Thyroid gland (tissue), 4 donors: ENCODE measurements around the gene MACROD1. TPM values are rescaled to one million over a fixed set of nuclear protein-coding genes. Genes with fewer than 3 reads are reported as not detected.

Experiments
- DNase-seq, 2 donors: peaks; one replicate each; pipeline ENCODE4 v3.0.0-alpha.2; 2019
- H3K27ac ChIP-seq, 3 donors: fragments of 200-600 bp; sonication (generic); 1 replicate in 2 of 3; 2 replicates in 1 of 3; pipeline ENCODE4 v1.5.1; 2016 to 2019; ENCODE audit warnings: mild to moderate bottlenecking in 1 of 3, moderate library complexity in 1 of 3
- H3K27me3 ChIP-seq: fragments of 200-600 bp; sonication (generic); one replicate; pipeline ENCODE4 v1.5.1; 2019
- H3K36me3 ChIP-seq, 2 donors: fragments of 200-600 bp; sonication (generic); one replicate each; pipeline ENCODE4 v1.5.1; 2016 to 2019
- H3K4me1 ChIP-seq, 2 donors: fragments of 200-600 bp; sonication (generic); one replicate each; pipeline ENCODE4 v1.5.1; 2017 to 2019
- H3K4me3 ChIP-seq, 3 donors: fragments of 200-600 bp; sonication (generic); replicated peaks in 1 of 3; 1 replicate in 2 of 3; 2 replicates in 1 of 3; pipeline ENCODE4 v1.5.1; 2016; ENCODE audit warnings: mild to moderate bottlenecking in 1 of 3
- H3K9me3 ChIP-seq: fragments of 200-600 bp; sonication (generic); one replicate; pipeline ENCODE4 v1.5.1; 2017
- POLR2A ChIP-seq, 2 donors: fragments of 450-650 bp; IDR thresholded peaks; one replicate each; pipeline ENCODE4 v1.6.1; 2017; ENCODE audit warnings: antibody characterized with exemption in 2 of 2, mild to moderate bottlenecking in 2 of 2, moderate library complexity in 1 of 2
- WGBS, 2 donors: methylation state at CpG; one replicate each; pipeline ENCODE4 v1.1.5; 2017; 5-methylcytosine and 5-hydroxymethylcytosine counted together
- intact Hi-C: fragments of 100-400 bp; cut with DNase I; formaldehyde crosslinking; loops from one replicate; pipeline ENCODE4 v1.15.1; 2023
- total RNA-seq, 4 donors: library from RNA; depleted of rRNA; stranded (reverse); fragments of >200 nt; gene quantifications; one replicate each; pipeline ENCODE4 v1.2.3, GENCODE V29; 2016
- TF ChIP-seq, protein P1 (sequence below), 6 experiments: fragments of 200-600 bp in 3 of 6; fragments of 450-650 bp in 3 of 6; sonication (generic) in 3 of 6; IDR thresholded peaks; one replicate each; pipeline ENCODE4 v1.5.1; 2016 to 2019; ENCODE audit warnings: antibody characterized with exemption in 6 of 6, mild to moderate bottlenecking in 2 of 6, inconsistent platforms in 1 of 6, moderate library complexity in 1 of 6

Gene MACROD1
- total RNA-seq, 4 donors from 2014 or later = 62.5 to 89.5 (median 70.0) TPM

DNA sequence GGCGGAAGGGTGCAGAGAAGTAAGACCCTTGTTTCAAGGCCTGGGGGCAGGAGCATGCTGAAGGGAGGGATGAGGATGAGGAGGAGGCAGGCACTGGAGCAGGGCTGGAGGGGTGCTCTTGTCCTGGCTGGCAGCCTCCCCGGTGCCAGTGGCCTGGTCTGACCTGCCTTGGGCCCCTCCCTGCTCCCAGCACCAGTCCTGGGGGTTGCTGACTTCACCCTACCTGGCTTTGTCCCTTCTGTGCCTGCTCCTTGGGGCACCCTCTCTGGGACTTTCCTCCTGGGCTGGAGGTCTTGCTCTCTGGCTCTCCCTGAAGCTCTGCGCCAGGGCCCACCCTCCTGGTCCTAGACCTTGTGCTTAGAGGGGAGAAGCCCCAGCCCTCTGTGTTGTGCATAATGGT lies 134.9 kb downstream of the MACROD1 start:
- 66 to 71% methylated on average over 3 of the region's 3 CpGs for WGBS, 2 donors
- Histone ChIP-seq H3K36me3 (no peaks in the 10 kb centered on the region), H3K9me3 (no peaks in the 10 kb centered on the region), H3K4me1 (peaks cover 25 to 36% of the 10 kb centered on the region in 2 donors), H3K27me3 (no peaks in the 10 kb centered on the region), H3K4me3 (no peak overlapping the region), H3K27ac (peak overlapping the region; percentile 44 to 79 (median 50))
- intact Hi-C loops = no loop called here
- peak; percentile 42 to 49 for DNase-seq
- TF ChIP-seq POLR2A (IDR thresholded peaks at IDR 0.05) = no peak
- TF ChIP-seq, protein P1, sequence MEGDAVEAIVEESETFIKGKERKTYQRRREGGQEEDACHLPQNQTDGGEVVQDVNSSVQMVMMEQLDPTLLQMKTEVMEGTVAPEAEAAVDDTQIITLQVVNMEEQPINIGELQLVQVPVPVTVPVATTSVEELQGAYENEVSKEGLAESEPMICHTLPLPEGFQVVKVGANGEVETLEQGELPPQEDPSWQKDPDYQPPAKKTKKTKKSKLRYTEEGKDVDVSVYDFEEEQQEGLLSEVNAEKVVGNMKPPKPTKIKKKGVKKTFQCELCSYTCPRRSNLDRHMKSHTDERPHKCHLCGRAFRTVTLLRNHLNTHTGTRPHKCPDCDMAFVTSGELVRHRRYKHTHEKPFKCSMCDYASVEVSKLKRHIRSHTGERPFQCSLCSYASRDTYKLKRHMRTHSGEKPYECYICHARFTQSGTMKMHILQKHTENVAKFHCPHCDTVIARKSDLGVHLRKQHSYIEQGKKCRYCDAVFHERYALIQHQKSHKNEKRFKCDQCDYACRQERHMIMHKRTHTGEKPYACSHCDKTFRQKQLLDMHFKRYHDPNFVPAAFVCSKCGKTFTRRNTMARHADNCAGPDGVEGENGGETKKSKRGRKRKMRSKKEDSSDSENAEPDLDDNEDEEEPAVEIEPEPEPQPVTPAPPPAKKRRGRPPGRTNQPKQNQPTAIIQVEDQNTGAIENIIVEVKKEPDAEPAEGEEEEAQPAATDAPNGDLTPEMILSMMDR (IDR thresholded peaks at IDR 0.05) = no peak

DNA sequence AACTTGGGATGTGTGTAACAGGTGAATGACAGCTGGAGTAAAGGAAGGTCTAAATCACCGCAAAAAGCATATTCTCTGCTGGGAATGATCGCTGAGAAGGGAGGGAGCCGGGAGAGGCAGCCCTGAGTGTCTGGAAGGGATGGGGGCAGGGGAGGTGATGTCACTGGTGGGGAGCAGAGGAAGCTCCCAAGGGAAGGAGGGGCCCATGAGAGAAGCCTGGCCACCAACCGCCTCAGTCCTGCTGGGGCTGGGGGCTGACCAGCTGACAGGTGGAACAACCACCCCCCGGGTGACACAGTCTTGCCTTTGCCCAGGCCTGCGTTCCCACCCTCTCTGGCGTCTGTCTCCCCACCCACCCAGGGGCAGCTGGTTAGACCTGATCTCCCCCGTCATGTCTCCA lies 136.1 kb downstream of the MACROD1 start:
- no peak for DNase-seq
- Histone ChIP-seq H3K4me1 (peaks cover 25 to 29% of the 10 kb centered on the region in 2 donors), H3K36me3 (no peaks in the 10 kb centered on the region), H3K4me3 (no peak overlapping the region), H3K9me3 (no peaks in the 10 kb centered on the region), H3K27me3 (no peaks in the 10 kb centered on the region), H3K27ac (no peak overlapping the region)
- TF ChIP-seq, protein P1 (IDR thresholded peaks at IDR 0.05) = no peak
- TF ChIP-seq POLR2A (IDR thresholded peaks at IDR 0.05) = no peak
- intact Hi-C loops = no loop called here
- 76 to 79% methylated on average over 8 of the region's 8 CpGs for WGBS, 2 donors

DNA sequence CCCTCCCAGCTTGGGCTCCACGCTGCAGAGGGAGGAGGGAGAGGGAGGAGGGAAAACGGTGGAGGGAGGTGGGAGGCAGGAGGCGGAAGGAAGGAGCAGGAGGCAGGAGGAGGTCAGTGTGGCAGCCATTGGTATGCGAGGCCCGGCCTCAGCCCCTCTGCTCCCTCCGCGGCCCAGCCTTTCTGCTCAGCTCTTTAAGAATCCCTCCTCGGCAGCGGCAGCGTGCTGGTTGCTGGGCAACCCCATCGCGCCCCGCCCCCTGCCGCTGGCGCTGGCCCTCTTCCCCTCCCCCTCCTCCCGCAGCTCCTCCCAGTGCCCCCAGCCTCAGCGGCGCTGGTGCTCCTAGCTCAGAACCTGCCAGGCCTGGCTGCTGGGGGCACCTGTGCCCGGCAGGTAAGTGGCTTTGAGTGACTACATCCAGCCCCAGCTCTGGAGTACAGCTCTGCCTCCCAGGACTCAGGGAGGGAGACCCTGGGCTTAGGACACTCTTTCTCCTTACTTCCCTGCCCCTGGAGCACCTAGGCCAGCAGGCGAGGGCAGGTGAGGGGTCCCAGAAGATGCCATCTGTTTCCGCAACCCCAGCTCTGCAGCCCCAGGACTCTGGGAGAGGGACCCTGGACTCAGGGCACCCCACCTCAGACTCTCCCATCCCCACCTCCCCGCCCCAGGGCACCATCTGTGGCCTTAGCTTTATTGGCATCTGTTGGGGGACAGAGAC lies 137.4 kb downstream of the MACROD1 start:
- peak; percentile 63 to 70 for DNase-seq
- Histone ChIP-seq H3K36me3 (no peaks in the 10 kb centered on the region), H3K4me1 (peaks cover 25 to 29% of the 10 kb centered on the region in 2 donors), H3K27ac (no peak overlapping the region), H3K4me3 (no peak overlapping the region), H3K9me3 (no peaks in the 10 kb centered on the region), H3K27me3 (no peaks in the 10 kb centered on the region)
- intact Hi-C loops = no loop called here
- 3 to 17% methylated on average over 17 to 20 of the region's 22 CpGs for WGBS, 2 donors
- no peak for TF ChIP-seq POLR2A (IDR thresholded peaks at IDR 0.05)
- TF ChIP-seq, protein P1 (IDR thresholded peaks at IDR 0.05) = no peak

DNA sequence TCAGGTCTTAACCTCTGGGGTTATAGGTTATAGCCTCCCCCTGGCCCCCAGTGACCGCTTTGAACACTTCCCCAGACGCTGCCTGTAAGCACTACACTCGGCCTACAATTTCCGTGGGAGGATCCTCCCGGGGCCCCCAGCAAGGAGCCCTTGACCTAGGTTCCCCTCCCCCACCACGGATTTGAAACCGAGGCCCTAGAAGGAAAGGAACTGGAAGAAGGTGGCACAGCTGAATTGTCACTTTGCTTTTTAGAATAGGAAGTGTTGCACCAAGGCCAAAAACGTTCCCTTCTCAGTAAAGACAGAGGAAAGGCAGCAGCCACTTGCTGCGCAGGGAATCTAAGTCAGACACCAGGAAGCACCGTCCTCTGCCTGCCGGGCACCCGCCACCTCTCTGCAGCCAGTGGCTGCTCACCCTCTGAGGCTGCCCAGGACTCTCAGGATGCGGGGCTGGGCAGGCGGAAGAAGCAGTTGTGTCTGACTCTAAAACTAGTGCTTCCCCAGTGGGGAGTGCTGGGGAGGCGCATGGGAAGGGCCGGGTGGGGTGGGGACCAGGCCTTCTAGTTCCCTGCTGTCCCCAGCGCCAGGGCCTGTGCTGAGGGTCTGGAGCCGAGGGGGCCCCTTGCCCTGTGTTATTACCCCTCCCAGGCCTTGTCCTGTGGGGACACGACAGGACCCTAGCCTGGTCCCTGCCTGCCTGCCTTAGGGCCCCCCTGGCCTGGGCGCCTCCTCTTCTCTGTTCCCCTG lies 138.1 kb downstream of the MACROD1 start:
- peaks cover 25 to 29% of the 10 kb centered on the region in 2 donors for H3K4me1 ChIP-seq
- no peaks in the 10 kb centered on the region for H3K9me3 ChIP-seq
- no peak for DNase-seq
- H3K27me3 ChIP-seq = no peaks in the 10 kb centered on the region
- intact Hi-C loops = no loop called here
- H3K27ac ChIP-seq = no peak overlapping the region
- H3K4me3 ChIP-seq = no peak overlapping the region
- no peak for TF ChIP-seq POLR2A (IDR thresholded peaks at IDR 0.05)
- TF ChIP-seq, protein P1 (IDR thresholded peaks at IDR 0.05) = no peak
- no peaks in the 10 kb centered on the region for H3K36me3 ChIP-seq
- 50 to 52% methylated on average over 9 to 18 of the region's 20 CpGs for WGBS, 2 donors
